HG02870 (cell line): ENCODE data around the gene SDC4.
"Not testable (repeated sequence)": the region's sequence is repeated elsewhere in the genome, so short reads cannot be mapped to it uniquely, and the experiment has no call there.

Experiments used
- ATAC-seq: cut with Tn5 transposase; IDR thresholded peaks from one replicate; pipeline ENCODE4 v1.9.1; 2021; ENCODE audit warnings: mild to moderate bottlenecking, moderate library complexity; ENCODE audit not compliant: unreplicated experiment

Gene SDC4

GRCh38 chr20:45365444-45365970 is 17.3 kb upstream of the SDC4 start:
- ATAC-seq = no peak

GRCh38 chr20:45363611-45364492 is 15.6 kb upstream of the SDC4 start:
- no peak for ATAC-seq

- peak; percentile 83 for ATAC-seq
Measured at GRCh38 chr20:45362804-45363610, 14.8 kb upstream of the SDC4 start, which contains the start of gene SYS1. Gene SYS1, plus strand, starts transcription at chr20:45363156. Its CDS starts 376 bp downstream, at chr20:45363532.

GRCh38 chr20:45361793-45362192 is 13.6 kb upstream of the SDC4 start:
- no peak for ATAC-seq

- no peak for ATAC-seq
Measured at GRCh38 chr20:45359406-45360148, 11.4 kb upstream of the SDC4 start.

GRCh38 chr20:45359069-45359405 is 10.8 kb upstream of the SDC4 start:
- no peak for ATAC-seq

GRCh38 chr20:45358282-45359068 is 10.3 kb upstream of the SDC4 start:
- no peak for ATAC-seq

GRCh38 chr20:45355209-45356084 is 7.2 kb upstream of the SDC4 start:
- ATAC-seq = no peak

GRCh38 chr20:45354423-45355208 is 6.4 kb upstream of the SDC4 start:
- ATAC-seq = no peak

- ATAC-seq = no peak
Measured at GRCh38 chr20:45353746-45354145, 5.5 kb upstream of the SDC4 start.

- no peak for ATAC-seq
Measured at GRCh38 chr20:45352729-45353128, 4.5 kb upstream of the SDC4 start.

- not testable (repeated sequence) for ATAC-seq
Measured at GRCh38 chr20:45350795-45351194, 2.6 kb upstream of the SDC4 start.

GRCh38 chr20:45350217-45350616 is 2.0 kb upstream of the SDC4 start:
- ATAC-seq = no peak

- no peak for ATAC-seq
Measured at GRCh38 chr20:45347297-45347935, 808 bp downstream of the SDC4 start.

GRCh38 chr20:45346851-45347250 is 1.4 kb downstream of the SDC4 start:
- no peak for ATAC-seq

GRCh38 chr20:45346291-45346718 is 1.9 kb downstream of the SDC4 start:
- ATAC-seq = no peak

- ATAC-seq = no peak
Measured at GRCh38 chr20:45345104-45345936, 2.9 kb downstream of the SDC4 start.
